ENCODE data around the gene BRD1.

- TF ChIP-seq, protein P1, sequence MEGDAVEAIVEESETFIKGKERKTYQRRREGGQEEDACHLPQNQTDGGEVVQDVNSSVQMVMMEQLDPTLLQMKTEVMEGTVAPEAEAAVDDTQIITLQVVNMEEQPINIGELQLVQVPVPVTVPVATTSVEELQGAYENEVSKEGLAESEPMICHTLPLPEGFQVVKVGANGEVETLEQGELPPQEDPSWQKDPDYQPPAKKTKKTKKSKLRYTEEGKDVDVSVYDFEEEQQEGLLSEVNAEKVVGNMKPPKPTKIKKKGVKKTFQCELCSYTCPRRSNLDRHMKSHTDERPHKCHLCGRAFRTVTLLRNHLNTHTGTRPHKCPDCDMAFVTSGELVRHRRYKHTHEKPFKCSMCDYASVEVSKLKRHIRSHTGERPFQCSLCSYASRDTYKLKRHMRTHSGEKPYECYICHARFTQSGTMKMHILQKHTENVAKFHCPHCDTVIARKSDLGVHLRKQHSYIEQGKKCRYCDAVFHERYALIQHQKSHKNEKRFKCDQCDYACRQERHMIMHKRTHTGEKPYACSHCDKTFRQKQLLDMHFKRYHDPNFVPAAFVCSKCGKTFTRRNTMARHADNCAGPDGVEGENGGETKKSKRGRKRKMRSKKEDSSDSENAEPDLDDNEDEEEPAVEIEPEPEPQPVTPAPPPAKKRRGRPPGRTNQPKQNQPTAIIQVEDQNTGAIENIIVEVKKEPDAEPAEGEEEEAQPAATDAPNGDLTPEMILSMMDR (IDR thresholded peaks at IDR 0.05): no peak
- no peak for TF ChIP-seq POLR2A (IDR thresholded peaks at IDR 0.05)
These were observed 102.2 kb downstream of the BRD1 start for GRCh38 chr22:49725516-49725915.
